HG03175 (cell line): ENCODE measurements around the gene EPO.

ENCODE experiments used
- ATAC-seq: cut with Tn5 transposase; IDR thresholded peaks from one replicate; pipeline ENCODE4 v1.9.1; 2021; ENCODE audit warnings: mild to moderate bottlenecking, moderate library complexity; ENCODE audit not compliant: unreplicated experiment

Gene EPO

GRCh38 chr7:100720279-100720670, at the start of gene EPO:
TSS of gene EPO (plus strand) at chr7:100720468. CDS start at chr7:100720981, 513 bp downstream.
- ATAC-seq = no peak

DNA sequence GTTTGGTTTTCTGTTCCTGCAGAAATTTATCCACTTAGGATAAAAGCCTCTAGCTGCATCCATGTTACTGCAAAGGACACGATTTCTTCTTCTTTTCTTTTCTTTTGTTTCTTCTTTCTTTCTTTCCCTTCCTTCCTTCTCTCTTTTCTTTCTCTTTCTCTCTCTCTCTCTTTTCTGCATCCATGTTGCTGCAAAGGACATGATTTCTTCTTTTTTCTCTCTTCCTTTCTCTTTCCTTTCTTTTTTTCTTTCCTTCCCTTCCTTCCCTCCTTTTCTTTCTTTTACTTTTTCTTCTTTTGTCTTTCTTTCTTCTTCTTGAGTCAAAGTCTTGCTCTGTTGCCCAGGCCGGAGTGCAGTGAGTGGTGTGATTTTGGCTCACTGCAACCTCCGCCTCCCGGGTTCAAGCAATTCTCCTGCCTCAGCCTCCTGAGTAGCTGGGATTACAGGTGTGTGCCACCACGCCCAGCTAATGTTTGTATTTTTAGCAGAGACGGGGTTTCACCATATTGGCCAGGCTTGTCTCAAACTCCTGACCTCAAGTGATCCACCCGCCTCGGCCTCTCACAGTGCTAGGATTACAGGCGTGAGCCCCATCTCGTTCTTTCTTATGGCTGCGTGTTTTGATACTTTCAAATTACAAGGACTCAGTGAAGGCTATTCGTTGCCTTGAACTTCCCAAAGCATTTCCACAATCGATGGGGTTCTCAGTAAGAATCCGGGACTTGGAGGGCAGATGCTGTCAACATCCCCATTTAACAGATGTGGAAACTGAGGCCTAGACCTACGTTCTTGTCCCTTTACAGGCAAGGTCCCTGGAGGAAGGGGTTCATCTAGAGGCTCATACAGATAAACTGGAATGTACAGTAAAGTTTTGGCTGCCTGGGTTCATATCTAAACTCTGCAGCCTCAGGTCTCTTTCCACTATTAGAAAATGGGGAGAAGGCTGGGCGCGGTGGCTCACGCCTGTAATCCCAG, 48.6 kb upstream of the EPO start:
- no peak for ATAC-seq

DNA sequence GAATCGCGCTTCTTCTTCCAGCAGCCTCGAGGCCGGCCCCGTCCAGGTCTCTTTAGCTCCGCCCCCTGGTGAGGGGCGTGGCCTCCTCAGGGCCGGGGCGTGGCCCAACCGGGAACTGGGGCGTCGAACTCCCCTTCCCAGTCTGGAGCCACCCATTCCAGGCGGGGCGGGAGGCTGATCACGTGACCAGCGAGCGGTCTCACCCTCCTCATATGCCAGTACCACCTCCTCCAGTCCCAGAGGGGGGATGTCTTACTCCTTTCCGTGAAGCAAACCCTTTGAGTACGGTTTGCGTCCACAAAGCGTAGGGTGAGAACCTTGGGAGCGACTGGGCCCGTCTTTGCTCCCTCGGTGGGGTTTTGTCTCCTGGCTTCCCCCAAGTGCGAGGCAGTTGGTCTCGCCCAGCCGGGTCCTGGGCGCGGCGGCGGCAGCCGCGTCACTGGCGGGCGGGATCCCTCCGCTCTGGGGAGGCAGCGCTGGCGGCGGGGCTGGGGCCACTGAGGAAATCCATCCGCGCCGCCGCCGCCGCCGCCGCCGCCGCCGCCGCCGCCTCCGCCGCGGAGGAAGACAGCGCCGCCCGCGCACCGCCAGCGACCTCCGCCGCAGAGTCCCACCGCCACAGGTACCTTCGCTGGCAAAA, 46.8 kb upstream of the EPO start, which contains the start of gene GNB2:
Gene GNB2, plus strand, starts transcription at position 439 of the 640 bp plus-strand sequence. CDS start 2,526 bp downstream, outside the sequence.
- peak; percentile 54 for ATAC-seq

GRCh38 chr7:100673942-100674410, 46.3 kb upstream of the EPO start:
- ATAC-seq = no peak

- ATAC-seq = no peak
Measured at GRCh38 chr7:100674411-100675104, 45.7 kb upstream of the EPO start.

DNA sequence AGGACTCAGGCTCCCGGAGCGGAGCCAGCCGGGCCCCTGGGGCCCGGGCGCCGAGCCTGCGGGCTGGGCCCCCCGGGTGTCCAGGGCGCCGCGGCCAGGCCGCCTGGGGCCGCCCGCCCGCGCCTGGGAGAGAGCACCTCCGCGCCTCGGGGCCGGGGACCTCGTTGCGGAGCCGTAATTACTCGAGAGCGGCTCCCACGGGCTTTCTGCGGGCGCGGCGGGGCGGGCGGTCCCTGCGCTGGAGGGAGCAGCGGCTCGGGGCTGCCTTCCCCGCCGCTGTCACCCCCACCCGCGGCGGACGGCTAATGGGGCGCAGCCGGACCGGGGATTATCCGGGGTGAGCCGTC, 45.2 kb upstream of the EPO start:
- no peak for ATAC-seq

DNA sequence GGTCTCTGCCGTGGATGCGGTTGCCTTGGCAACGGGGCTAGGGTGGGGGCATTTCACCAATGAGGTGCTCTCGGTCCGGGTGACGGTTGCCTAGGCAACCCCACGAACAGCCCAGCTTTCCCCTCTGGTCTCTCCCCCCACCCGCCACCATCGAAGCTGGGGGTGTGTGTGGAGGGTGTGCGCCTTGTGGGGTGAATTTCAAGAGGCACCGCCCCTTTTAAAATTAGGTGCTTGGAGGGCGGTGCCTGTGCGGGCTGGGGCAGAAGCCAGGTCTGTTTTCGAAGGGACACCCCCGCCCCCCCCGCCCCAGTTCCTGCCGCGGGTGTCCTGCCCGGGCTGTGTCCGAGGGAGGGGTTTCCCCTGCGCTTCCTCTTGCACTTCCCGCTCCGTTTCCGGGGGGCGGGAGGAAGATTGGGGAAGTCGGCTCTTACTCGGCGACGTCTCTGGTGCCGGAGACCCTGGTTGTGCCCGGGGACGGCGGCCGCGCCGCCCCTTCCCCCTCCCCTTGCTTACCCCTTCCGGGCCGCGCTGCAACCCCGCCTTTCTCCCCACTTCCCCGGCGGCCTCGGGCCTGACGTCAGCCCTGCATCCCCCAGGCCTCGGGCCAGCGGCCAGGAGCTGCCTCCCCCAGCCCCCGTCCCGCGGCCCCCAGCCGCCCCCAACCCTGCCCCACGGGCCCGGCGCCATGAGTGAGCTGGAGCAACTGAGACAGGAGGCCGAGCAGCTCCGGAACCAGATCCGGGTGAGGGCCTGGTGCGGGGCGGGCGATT, 44.5 kb upstream of the EPO start:
- peak; percentile 31 for ATAC-seq

- no peak for ATAC-seq
Measured at GRCh38 chr7:100676501-100677306, 43.6 kb upstream of the EPO start.

DNA sequence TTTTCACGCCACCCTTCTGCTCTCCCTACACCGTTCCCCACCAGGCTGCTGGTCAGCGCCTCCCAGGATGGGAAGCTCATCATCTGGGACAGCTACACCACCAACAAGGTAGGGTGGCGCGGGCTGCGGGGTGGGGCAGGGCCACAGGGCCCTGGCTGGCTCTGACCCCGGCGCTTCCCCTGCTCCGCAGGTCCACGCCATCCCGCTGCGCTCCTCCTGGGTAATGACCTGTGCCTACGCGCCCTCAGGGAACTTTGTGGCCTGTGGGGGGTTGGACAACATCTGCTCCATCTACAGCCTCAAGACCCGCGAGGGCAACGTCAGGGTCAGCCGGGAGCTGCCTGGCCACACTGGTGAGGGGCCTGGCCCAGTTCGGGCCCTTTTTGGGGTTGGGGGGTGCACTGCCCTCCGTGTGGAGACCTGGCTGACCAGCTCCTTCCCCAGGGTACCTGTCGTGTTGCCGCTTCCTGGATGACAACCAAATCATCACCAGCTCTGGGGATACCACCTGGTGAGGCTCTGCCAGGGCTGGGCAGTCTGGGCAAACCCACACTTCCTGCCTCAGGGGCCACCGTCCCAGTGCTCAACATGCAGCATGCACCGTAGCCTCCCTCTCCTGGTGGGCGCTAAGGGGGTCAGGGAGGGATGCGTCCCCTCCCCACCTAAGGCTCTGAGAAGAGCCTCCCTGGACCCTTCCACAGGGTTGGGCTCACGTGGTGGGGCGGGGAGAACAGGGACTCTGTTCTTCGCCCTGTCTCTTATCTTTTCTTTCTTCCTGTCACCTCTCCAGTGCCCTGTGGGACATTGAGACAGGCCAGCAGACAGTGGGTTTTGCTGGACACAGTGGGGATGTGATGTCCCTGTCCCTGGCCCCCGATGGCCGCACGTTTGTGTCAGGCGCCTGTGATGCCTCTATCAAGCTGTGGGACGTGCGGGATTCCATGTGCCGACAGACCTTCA, 42.7 kb upstream of the EPO start:
- ATAC-seq = no peak

- ATAC-seq = no peak
Measured at GRCh38 chr7:100678291-100678984, 41.8 kb upstream of the EPO start.

DNA sequence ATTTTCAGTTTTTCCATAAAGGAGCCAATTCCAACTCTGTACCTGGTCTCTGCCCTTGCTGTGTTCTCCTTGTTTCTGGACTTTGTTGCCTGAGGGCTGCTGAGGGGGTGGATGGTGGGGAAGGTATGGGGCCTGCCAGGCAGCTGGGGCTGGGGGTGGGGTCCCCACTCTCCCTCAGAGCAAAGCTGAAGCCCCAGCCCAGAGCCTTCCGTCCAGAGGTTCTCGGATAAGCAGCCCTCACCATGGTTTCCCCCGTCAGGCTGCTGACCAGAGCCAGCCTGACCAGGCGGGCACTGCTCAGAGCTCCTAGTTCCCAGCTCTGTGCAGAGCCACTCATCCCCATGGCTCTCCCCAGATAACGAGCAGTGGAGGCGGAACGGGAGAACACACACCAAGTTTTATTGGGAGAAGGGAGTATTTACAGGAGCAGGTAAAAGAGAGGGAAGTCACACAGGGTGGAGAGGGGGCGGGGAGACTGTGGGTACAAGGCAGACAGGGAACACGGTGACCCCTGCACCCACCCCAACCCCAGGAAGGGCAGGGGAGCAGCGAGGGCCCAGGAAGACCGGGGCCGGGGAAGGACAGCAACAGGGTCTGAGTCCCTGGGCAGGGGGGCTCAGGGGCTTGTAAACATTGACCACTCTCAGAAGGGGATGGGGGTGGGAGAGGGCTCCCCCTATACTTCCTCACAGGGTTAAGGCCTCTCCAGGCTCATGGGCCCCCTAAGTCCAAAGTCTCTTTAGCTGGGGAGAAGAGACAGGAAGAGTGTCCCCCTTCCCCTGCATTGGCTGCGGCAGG, 40.9 kb upstream of the EPO start:
- ATAC-seq = no peak

DNA sequence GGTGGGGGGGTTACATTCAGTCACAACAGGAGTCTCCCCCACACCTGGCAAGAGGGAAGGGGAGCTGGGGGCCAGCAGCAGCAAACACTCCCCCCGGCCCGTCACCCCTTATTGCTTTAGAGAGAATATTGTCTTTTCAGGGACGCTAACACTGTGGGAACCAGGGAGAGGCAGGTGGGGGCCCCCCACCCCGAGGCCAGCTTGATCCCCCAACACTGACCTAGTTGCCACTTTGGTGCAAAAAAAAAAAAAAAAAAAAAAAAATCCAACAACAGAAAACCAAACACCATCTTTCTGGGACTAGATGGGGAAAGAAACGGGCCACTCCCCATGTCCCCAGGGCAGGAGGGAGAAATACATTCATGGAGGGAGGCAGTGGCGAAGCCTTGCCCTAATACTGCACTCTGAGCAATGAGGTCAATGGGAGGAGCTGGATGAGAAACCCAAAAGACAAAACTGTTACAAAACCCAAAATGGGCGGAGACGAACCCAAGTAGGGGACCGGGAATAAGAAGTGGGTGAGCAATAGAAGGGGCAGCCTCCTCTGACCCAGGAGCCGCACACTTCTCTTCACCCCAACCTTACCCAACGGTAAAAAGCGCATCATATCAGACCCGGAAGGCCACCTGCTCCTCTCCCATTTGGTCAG, 40.2 kb upstream of the EPO start:
- no peak for ATAC-seq

DNA sequence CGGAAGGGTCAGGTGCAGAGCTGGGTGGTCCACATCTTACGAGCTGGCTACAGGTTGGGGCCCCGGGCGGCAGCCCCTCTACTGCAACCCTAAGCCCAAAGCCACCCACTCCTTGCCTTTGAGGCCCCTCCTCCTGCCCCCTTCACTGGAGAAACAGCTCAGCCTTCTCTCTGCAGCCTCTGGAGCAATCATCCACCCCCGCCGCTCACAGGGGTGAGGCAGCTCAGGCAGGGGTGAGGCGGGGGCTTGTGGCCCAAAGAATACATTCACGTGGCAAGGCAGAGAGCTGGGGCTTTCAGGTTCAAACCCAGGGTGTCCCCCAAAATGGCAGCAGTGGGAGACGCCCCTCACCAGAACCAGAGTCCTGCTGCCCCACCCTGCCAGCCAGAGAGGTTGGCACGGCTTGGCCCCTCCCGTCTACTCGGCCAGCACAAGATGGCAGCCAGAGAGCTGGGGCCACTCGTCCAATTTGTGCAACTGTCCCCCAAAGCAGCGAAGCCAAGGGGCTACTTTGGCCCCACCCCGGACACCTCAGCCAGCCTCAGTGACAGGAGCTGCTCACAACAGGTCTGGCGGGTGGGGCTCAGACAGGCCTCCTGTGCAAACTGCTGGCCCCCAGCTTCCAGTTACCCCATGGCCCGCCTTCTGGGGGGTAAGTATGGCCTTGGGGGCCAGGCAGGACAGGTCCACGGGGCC, 39.5 kb upstream of the EPO start:
- no peak for ATAC-seq

DNA sequence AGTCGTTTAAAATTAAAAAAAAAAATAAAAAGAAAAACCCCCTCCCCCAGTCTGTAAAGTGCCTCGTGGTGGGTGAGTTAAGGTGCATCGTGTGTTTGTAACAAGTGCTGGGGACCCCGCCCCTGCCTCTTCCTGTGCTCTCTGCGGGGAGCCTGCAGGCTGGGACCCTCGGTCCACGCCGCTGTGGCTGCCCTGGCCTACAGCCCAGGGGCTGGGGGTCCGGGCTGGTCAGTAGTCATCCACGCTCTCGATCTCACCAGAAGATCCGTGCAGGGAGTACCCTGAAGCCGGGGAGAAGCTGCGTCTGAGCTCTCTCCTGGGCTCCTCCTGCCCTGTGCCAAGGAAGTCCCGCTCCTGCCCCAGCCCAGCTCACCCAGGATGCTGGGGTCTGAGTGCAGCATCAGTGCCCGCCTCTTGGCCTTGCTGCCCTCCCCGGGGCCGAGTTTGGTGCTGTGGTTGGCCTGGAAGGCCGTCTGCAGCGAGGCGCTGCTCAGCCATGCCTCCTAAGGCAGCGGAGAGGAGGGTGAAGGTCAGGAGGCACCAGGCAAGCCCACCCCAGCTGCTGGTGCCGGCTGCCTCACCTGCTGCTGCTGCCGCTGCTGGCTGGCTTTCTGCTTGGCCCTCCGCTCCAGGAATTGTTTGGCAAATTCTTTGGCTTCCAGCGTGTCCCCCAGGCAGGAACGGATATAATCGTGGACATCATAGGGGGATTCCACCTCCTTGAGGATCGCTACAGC, 38.6 kb upstream of the EPO start:
- no peak for ATAC-seq

DNA sequence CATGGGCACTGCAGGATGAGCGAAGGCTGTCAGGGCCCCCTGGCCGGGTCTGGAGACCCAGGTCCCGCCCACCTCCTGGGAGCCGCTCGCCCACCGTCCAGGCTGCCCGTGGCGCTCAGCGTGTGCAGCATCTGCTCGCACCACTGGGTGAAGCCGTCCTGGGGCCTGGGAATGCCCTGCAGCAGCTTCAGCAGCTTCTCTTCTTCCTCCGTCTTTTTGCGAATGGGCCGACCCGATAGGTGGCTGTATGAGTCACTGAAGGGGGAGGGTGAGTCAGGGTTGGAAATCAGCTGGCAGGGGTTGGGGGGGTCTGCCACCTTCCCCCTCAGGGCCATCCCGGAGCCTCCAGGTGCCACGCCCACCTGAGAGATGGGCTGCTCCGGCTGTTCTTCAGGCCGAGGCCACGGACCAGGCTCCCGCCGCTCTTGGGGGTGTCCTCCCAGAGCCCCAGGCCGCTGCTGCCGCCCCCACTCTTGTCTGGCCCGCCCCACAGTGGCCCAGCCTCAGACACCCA, 38.0 kb upstream of the EPO start:
- ATAC-seq = no peak
